IPS-18c (cell line): ENCODE measurements around the gene MRPL58.
"Not testable (repeated sequence)": the region's sequence is repeated elsewhere in the genome, so short reads cannot be mapped to it uniquely, and the experiment has no call there.

ENCODE experiments used
- H3K4me3 ChIP-seq: 2 replicates; pipeline ENCODE4 v1.7.0; 2013; ENCODE audit warnings: low read depth, mild to moderate bottlenecking, low read length, moderate library complexity; ENCODE audit not compliant: insufficient read depth
- H3K9me3 ChIP-seq: one replicate; pipeline ENCODE4 v1.6.1; 2013; ENCODE audit warnings: mild to moderate bottlenecking, low read length, moderate library complexity; ENCODE audit not compliant: control insufficient read depth, insufficient read depth

MRPL58 gene

GRCh38 chr17:75032720-75033280, 20.3 kb downstream of the MRPL58 start:
- H3K9me3 ChIP-seq = peaks cover 11% of the 10 kb centered on the region
- H3K4me3 ChIP-seq = peak overlapping the region; percentile 20; the same call in 1 of the 2 replicates

- H3K4me3 ChIP-seq = peak overlapping the region; percentile 81
- H3K9me3 ChIP-seq = peaks cover 11% of the 10 kb centered on the region
Observed at GRCh38 chr17:75033346-75034235, 21.1 kb downstream of the MRPL58 start.

GRCh38 chr17:75034236-75034908, 21.9 kb downstream of the MRPL58 start:
- H3K4me3 ChIP-seq = peak overlapping the region; percentile 81
- peaks cover 11% of the 10 kb centered on the region for H3K9me3 ChIP-seq

- Histone ChIP-seq H3K4me3 (no peak overlapping the region), H3K9me3 (peaks cover 2% of the 10 kb centered on the region)
Observed at GRCh38 chr17:75036643-75037268, 24.3 kb downstream of the MRPL58 start.

GRCh38 chr17:75039238-75039637, 26.8 kb downstream of the MRPL58 start:
- Histone ChIP-seq H3K4me3 (no peak overlapping the region), H3K9me3 (no peaks in the 10 kb centered on the region)

- no peaks in the 10 kb centered on the region for H3K9me3 ChIP-seq
- no peak overlapping the region for H3K4me3 ChIP-seq
Observed at GRCh38 chr17:75041656-75042280, 29.3 kb downstream of the MRPL58 start.

GRCh38 chr17:75043789-75044188, 31.3 kb downstream of the MRPL58 start:
- H3K4me3 ChIP-seq, H3K9me3 ChIP-seq: not testable (repeated sequence)

- H3K9me3 ChIP-seq = no peaks in the 10 kb centered on the region
- 0 out of 2 replicates have a peak overlapping the region, but pooled peaks have one; percentile 9 for H3K4me3 ChIP-seq
Observed at GRCh38 chr17:75044716-75045115, 32.2 kb downstream of the MRPL58 start.

- peak overlapping the region; percentile 99 for H3K4me3 ChIP-seq
- H3K9me3 ChIP-seq = not testable (repeated sequence)
Observed at GRCh38 chr17:75045946-75046406, 33.5 kb downstream of the MRPL58 start.

- H3K9me3 ChIP-seq = no peaks in the 10 kb centered on the region
- H3K4me3 ChIP-seq = peak within 1 kb of the TSS; percentile 99
Observed at GRCh38 chr17:75046407-75047289, 34.2 kb downstream of the MRPL58 start, which contains the start of the genes ATP5PD and KCTD2. TSS of gene ATP5PD (minus strand) at chr17:75046969. CDS start at chr17:75042650, 4,319 bp downstream. TSS of gene KCTD2 (plus strand) at chr17:75047225. CDS start at chr17:75047251, 26 bp downstream.

- Histone ChIP-seq H3K9me3 (no peaks in the 10 kb centered on the region), H3K4me3 (peak overlapping the region; percentile 99)
Observed at GRCh38 chr17:75047398-75048098, 35.1 kb downstream of the MRPL58 start.

GRCh38 chr17:75048249-75048878, 35.9 kb downstream of the MRPL58 start:
- H3K9me3 ChIP-seq = no peaks in the 10 kb centered on the region
- peak overlapping the region; percentile 99 for H3K4me3 ChIP-seq

GRCh38 chr17:75049057-75049456, 36.6 kb downstream of the MRPL58 start:
- Histone ChIP-seq H3K9me3 (no peaks in the 10 kb centered on the region), H3K4me3 (no peak overlapping the region; the same call in 1 of the 2 replicates)

GRCh38 chr17:75049706-75050105, 37.2 kb downstream of the MRPL58 start:
- Histone ChIP-seq H3K4me3 (no peak overlapping the region), H3K9me3 (no peaks in the 10 kb centered on the region)

GRCh38 chr17:75051941-75052340, 39.5 kb downstream of the MRPL58 start:
- H3K4me3 ChIP-seq = no peak overlapping the region
- H3K9me3 ChIP-seq = no peaks in the 10 kb centered on the region
